GM19023 (cell line): ENCODE measurements around the gene CYP26C1.
"Not testable (repeated sequence)": the region's sequence is repeated elsewhere in the genome, so short reads cannot be mapped to it uniquely, and the experiment has no call there.

Source experiments
- ATAC-seq: cut with Tn5 transposase; IDR thresholded peaks from one replicate; pipeline ENCODE4 v1.9.1; 2021; ENCODE audit warnings: mild to moderate bottlenecking, moderate library complexity; ENCODE audit not compliant: unreplicated experiment

The CYP26C1 gene

GRCh38 chr10:93075369-93076221 is 15.0 kb downstream of the CYP26C1 start:
- ATAC-seq = no peak

- ATAC-seq = no peak
Observed at GRCh38 chr10:93076871-93077270, 16.3 kb downstream of the CYP26C1 start.

GRCh38 chr10:93077860-93078337 is 17.3 kb downstream of the CYP26C1 start:
- no peak for ATAC-seq

GRCh38 chr10:93079663-93080349 is 19.2 kb downstream of the CYP26C1 start:
- ATAC-seq = no peak

- ATAC-seq = no peak
Observed at GRCh38 chr10:93080350-93081046, 19.9 kb downstream of the CYP26C1 start.

GRCh38 chr10:93081318-93081717 is 20.7 kb downstream of the CYP26C1 start:
- no peak for ATAC-seq

- no peak for ATAC-seq
Observed at GRCh38 chr10:93081834-93082233, 21.2 kb downstream of the CYP26C1 start.

GRCh38 chr10:93083743-93084539 is 23.3 kb downstream of the CYP26C1 start:
- ATAC-seq = no peak

- ATAC-seq = no peak
Observed at GRCh38 chr10:93085272-93085859, 24.8 kb downstream of the CYP26C1 start.

- no peak for ATAC-seq
Observed at GRCh38 chr10:93086289-93086688, 25.7 kb downstream of the CYP26C1 start.

- ATAC-seq = no peak
Observed at GRCh38 chr10:93087846-93088245, 27.2 kb downstream of the CYP26C1 start.

GRCh38 chr10:93088466-93088865 is 27.9 kb downstream of the CYP26C1 start:
- ATAC-seq = no peak

GRCh38 chr10:93090619-93091018 is 30.0 kb downstream of the CYP26C1 start:
- ATAC-seq = no peak

- no peak for ATAC-seq
Observed at GRCh38 chr10:93091960-93092359, 31.4 kb downstream of the CYP26C1 start.

- no peak for ATAC-seq
Observed at GRCh38 chr10:93095225-93095624, 34.6 kb downstream of the CYP26C1 start.

GRCh38 chr10:93096901-93097300 is 36.3 kb downstream of the CYP26C1 start:
- no peak for ATAC-seq

GRCh38 chr10:93097386-93097785 is 36.8 kb downstream of the CYP26C1 start:
- no peak for ATAC-seq

GRCh38 chr10:93098816-93099215 is 38.2 kb downstream of the CYP26C1 start:
- ATAC-seq = no peak

GRCh38 chr10:93099670-93100069 is 39.1 kb downstream of the CYP26C1 start:
- ATAC-seq = no peak

- ATAC-seq = not testable (repeated sequence)
Observed at GRCh38 chr10:93101148-93101547, 40.5 kb downstream of the CYP26C1 start.
